ENCODE results near the gene GCA. TPM values are rescaled to one million over a fixed set of nuclear protein-coding genes. Genes with fewer than 3 reads are reported as not detected.

Gene GCA
- total and polyA plus RNA-seq, 2 of the 8 experiments (the other 6 are each of a cell fraction or from before 2014, with no cell fraction given), result 37.4 to 42.0 TPM

- FAIRE-seq, result no peak
- no peak overlapping the region for H3K4me2 ChIP-seq (ENCODE audit: insufficient read depth in 1 of 2, low read depth in 2 of 2, low read length in 2 of 2)
- TF ChIP-seq RBBP5 (IDR thresholded peaks at IDR 0.05; ENCODE audit: borderline replicate concordance, low read depth, low read length), result no peak
- TF ChIP-seq YY1 (IDR thresholded peaks at IDR 0.05; ENCODE audit: low read depth, low read length), result no peak
- TF ChIP-seq BACH1 (IDR thresholded peaks at IDR 0.05; ENCODE audit: low read length), result no peak
- no peak for TF ChIP-seq SIRT6 (IDR thresholded peaks at IDR 0.05; ENCODE audit: low read length)
- no peak for TF ChIP-seq SAP30 (IDR thresholded peaks at IDR 0.05; ENCODE audit: insufficient read depth, insufficient replicate concordance, low read length)
- TF ChIP-seq ZNF274 (IDR thresholded peaks at IDR 0.05; ENCODE audit: borderline replicate concordance, extremely low read depth, low read length), result no peak
- no peak for TF ChIP-seq EP300 (IDR thresholded peaks at IDR 0.05; ENCODE audit: borderline replicate concordance in 1 of 2, low read depth in 2 of 2, low read length in 2 of 2)
- TF ChIP-seq SRF (IDR thresholded peaks at IDR 0.05; ENCODE audit: low read depth, low read length), result no peak
- TF ChIP-seq ATF2 (IDR thresholded peaks at IDR 0.05; ENCODE audit: low read length), result no peak
- TF ChIP-seq EZH2 (IDR thresholded peaks at IDR 0.05; ENCODE audit: low read depth, low read length, severe bottlenecking), result no peak
- no peak for TF ChIP-seq ASH2L (IDR thresholded peaks at IDR 0.05; ENCODE audit: low read length)
Observed at GRCh38 chr2:162379719-162380580, 36.0 kb downstream of the GCA start.

More at GRCh38 chr2:162379719-162380580, 36.0 kb downstream of the GCA start:
- Histone ChIP-seq H2BK12ac (ENCODE audit: low read depth, low read length) (no peak overlapping the region), H3K4me3 (ENCODE audit: extremely low read depth in 1 of 4, insufficient read depth in 2 of 4, low read depth in 3 of 4, low read length in 4 of 4) (no peak overlapping the region), H3K27me3 (replicated peaks in 1 of 4; ENCODE audit: control insufficient read depth in 3 of 4, extremely low read depth in 1 of 4, insufficient read depth in 3 of 4, low read length in 3 of 4) (no peaks in the 10 kb centered on the region), H3K27ac (ENCODE audit: low read depth, low read length) (no peak overlapping the region), H3K9me3 (ENCODE audit: insufficient read depth in 2 of 2, low read depth in 1 of 2, low read length in 1 of 2) (no peaks in the 10 kb centered on the region), H3K4ac (replicated peaks; ENCODE audit: insufficient read length, low read depth, low read length) (no peak overlapping the region), H4K5ac (ENCODE audit: insufficient read length, low read depth, low read length) (no peak overlapping the region), H3K18ac (ENCODE audit: extremely low read depth, low read length) (no peak overlapping the region), H3K79me1 (ENCODE audit: low read depth, low read length) (no peaks in the 10 kb centered on the region), H3K9ac (replicated peaks in 1 of 4; ENCODE audit: extremely low read depth in 1 of 4, low read depth in 3 of 4, low read length in 3 of 4) (no peak overlapping the region), H4K20me1 (replicated peaks in 1 of 2; ENCODE audit: control insufficient read depth in 1 of 2, insufficient read depth in 2 of 2, low read length in 2 of 2) (no peaks in the 10 kb centered on the region), H3K79me2 (ENCODE audit: control insufficient read depth in 1 of 2, insufficient read depth in 2 of 2, low read length in 2 of 2) (no peaks in the 10 kb centered on the region), H2BK5ac (ENCODE audit: low read depth, low read length) (no peak overlapping the region), H3K23me2 (ENCODE audit: low read depth, low read length) (no peaks in the 10 kb centered on the region), H2AK5ac (ENCODE audit: low read depth, low read length) (no peak overlapping the region), H4K91ac (replicated peaks; ENCODE audit: insufficient read length, low read length) (no peak overlapping the region), H2BK120ac (replicated peaks; ENCODE audit: low read depth, low read length) (no peak overlapping the region), H2BK20ac (ENCODE audit: low read length) (no peak overlapping the region), H2AFZ (ENCODE audit: low read length) (no peak overlapping the region), H3K36me3 (ENCODE audit: control insufficient read depth in 2 of 4, insufficient read depth in 4 of 4, low read length in 3 of 4) (no peaks in the 10 kb centered on the region), H4K8ac (ENCODE audit: extremely low read depth, insufficient read depth, low read length) (no peak overlapping the region; the same call in 1 of the 2 replicates), H3K23ac (ENCODE audit: insufficient read length) (no peak overlapping the region), H2BK15ac (ENCODE audit: low read length) (no peak overlapping the region), H3K14ac (ENCODE audit: insufficient read length) (no peak overlapping the region), H3K4me1 (replicated peaks in 1 of 4; ENCODE audit: control insufficient read depth in 3 of 4, insufficient read depth in 4 of 4, low read length in 3 of 4) (no peaks in the 10 kb centered on the region), H3K56ac (replicated peaks; ENCODE audit: insufficient read length, low read depth, low read length) (no peak overlapping the region)
- 89% methylated on average over 12 of the region's 12 CpGs; no CpG with 5 or more reads in 1 of the 2 experiments for whole genome bisulfite sequencing, 2 experiments (ENCODE audit: extremely low coverage in 1 of 2, insufficient coverage in 1 of 2, insufficient read length in 1 of 2, insufficient replicate concordance in 2 of 2, low coverage in 1 of 2, low lambda C conversion rate in 2 of 2, missing lambda C conversion rate in 1 of 2)
- DNase-seq (ENCODE audit: low read depth in 1 of 2, low spot score in 2 of 2), result no peak
- ChIA-PET POLR2A (ENCODE audit: partially characterized antibody) (no interaction called here), CTCF (ENCODE audit: partially characterized antibody) (interaction anchor here (1.0 kb wide), 1 partner anchor 10 kb away, joined by 3 read pairs; no protein-coding TSS in a partner anchor)

Data from H1 (cell line).